Mammary epithelial cell (primary cell): ENCODE measurements around the gene UNG.

Source experiments
- EZH2 ChIP-seq: IDR thresholded peaks from 2 replicates; pipeline ENCODE4 v1.6.1; 2012; ENCODE audit warnings: low read length, inconsistent platforms, borderline replicate concordance
- TF ChIP-seq, protein P1 (sequence below), 2 donors: IDR thresholded peaks in 1 of 2; conservative IDR thresholded peaks in 1 of 2; 2 replicates each; pipeline ENCODE4 v1.5.1; 2011 to 2012; ENCODE audit warnings: inconsistent platforms in 2 of 2, low read length in 2 of 2, mild to moderate bottlenecking in 2 of 2, control low read depth in 1 of 2, low read depth in 1 of 2; ENCODE audit not compliant: insufficient read depth in 1 of 2; ENCODE audit errors: extremely low read depth in 1 of 2

DNA sequence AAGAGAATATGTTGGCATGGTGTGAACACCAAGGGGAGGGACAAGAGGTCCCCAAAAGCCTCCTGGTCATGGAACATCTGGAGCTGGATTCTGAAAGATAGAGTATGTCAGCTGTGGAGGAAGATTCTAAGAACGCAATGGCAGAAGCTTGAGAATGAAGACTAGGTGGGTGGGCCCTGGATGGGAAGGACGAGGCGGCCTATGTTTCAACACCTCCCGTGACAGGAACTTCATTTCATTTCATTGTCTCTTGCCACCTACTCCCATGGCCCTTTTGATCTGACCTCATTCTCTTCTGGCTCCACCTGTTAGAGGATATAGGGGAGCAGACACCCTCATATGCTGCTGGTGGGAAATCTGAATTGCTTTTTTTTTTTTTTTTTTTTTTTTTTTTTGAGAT, 3.3 kb downstream of the UNG start:
- TF ChIP-seq, protein P1, sequence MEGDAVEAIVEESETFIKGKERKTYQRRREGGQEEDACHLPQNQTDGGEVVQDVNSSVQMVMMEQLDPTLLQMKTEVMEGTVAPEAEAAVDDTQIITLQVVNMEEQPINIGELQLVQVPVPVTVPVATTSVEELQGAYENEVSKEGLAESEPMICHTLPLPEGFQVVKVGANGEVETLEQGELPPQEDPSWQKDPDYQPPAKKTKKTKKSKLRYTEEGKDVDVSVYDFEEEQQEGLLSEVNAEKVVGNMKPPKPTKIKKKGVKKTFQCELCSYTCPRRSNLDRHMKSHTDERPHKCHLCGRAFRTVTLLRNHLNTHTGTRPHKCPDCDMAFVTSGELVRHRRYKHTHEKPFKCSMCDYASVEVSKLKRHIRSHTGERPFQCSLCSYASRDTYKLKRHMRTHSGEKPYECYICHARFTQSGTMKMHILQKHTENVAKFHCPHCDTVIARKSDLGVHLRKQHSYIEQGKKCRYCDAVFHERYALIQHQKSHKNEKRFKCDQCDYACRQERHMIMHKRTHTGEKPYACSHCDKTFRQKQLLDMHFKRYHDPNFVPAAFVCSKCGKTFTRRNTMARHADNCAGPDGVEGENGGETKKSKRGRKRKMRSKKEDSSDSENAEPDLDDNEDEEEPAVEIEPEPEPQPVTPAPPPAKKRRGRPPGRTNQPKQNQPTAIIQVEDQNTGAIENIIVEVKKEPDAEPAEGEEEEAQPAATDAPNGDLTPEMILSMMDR (conservative IDR thresholded peaks at IDR 0.05 in 1 of 2, IDR thresholded peaks at IDR 0.05 in 1 of 2; ENCODE audit: extremely low read depth in 1 of 2, insufficient read depth in 1 of 2, low read depth in 1 of 2, low read length in 2 of 2), result no peak
- no peak for TF ChIP-seq EZH2
